Cerebellar nuclear complex (tissue), 1 donor: ENCODE results near the gene ATP4B.
A peak's percentile ranks its signal among the peaks of the same experiment; 100 is the strongest.
"Not testable (repeated sequence)": the region's sequence is repeated elsewhere in the genome, so short reads cannot be mapped to it uniquely, and the experiment has no call there.

Experiments
- DNase-seq, 2 experiments: peaks; one replicate each; lab custom pipeline; 2025; lab: John Stamatoyannopoulos, UW

The ATP4B gene

DNA sequence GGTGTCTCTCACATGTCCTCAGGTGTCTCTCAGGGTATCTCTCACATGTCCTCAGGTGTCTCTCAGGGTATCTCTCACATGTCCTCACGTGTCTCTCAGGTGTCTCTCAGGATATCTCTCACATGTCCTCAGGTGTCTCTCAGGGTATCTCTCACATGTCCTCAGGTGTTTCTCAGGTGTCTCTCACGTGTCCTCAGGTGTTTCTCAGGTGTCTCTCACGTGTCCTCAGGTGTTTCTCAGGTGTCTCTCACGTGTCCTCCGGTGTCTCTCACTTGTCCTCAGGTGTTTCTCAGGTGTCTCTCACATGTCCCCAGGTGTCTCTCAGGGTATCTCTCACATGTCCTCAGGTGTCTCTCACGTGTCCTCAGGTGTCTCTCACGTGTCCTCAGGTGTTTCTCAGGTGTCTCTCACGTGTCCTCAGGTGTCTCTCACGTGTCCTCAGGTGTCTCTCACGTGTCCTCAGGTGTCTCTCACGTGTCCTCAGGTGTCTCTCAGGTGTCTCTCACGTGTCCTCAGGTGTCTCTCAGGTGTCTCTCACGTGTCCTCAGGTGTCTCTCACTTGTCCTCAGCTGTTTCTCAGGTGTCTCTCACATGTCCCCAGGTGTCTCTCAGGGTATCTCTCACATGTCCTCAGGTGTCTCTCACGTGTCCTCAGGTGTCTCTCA lies 33.2 kb downstream of the ATP4B start:
- not testable (repeated sequence) for DNase-seq

DNA sequence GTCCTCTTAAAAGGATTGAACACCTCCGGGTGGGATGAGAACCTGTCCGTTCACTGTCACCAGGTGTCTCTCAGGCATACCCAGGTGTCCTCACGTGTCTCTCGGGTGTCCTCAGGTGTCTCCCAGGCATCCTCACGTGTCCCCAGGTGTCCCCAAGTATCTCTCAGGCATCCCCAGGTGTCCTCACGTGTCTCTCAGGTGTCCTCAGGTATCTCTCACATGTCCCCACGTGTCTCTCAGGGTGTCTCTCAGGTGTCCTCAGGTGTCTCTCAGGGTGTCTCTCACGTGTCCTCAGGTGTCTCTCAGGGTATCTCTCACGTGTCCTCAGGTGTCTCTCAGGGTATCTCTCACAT lies 33.8 kb downstream of the ATP4B start:
- DNase-seq: no peak

DNA sequence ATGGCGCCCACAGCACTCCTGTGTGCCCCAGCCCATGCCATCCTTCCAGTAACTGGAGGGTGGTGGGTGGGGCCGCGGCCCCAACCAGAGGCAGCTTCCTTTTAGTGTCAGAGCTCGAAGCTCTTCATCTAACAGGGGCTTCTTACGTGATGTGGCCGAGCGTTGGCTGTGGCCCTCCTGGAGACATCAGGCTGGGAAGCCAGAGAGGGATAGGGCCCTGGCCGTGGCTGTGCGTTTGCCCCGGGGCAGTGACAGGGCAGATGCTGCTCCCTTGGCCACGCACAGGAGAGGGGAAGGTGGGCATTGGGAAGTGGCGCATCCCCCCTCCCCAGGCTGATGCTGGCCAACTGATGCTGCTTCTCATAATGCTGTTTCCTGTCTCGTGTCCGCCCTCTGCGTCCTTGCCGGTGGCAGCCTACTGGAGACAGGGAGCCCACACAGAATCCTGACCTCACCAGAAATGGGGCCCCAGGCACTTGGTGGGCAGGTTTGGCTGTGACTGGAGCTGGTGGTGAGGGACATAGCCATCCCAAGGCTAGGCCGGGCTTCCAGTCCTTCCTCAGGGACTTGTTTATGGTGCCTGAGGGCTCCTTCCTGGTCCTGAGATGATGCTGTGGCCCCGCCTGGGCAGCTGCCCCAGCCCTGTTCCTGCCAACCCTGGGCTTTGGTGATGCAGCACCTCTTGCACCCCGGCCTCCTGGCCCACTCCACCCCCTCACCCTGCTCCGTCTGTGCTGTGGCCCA lies 34.3 kb downstream of the ATP4B start:
- DNase-seq: no peak

DNA sequence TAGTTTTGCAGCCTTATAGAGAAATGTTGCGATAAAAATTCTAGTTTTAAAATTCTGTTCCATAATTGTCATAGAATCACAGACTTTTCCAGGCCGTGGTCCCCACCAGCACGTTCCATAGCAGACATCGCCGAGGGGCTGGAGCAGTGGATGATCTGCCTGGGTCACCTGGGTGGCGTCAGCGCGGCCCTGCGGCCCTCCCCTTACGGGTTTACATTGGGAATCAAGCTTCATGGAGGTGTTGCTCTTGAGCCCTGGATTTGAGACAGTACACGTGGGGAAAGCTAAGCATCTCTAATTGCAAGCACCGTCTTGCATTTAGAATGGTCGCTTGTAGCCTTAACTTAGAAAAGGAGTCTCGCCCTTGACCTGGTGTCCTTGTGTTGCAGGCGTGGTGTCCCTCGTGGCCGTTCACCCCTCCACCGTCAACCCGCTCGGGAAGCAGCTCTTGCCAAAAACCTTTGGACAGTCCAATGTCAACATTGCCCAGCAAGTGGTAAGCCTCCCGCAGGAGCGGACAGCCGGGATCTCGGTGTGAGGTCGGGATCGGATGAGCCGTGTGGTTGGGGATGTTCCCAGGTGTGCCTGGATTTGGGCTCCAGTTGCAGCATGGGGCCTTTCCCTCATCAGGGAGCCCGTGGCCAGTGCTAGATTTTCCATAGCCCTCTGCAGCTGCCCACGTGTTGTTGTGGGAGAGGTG lies 35.1 kb downstream of the ATP4B start:
- DNase-seq: no peak

DNA sequence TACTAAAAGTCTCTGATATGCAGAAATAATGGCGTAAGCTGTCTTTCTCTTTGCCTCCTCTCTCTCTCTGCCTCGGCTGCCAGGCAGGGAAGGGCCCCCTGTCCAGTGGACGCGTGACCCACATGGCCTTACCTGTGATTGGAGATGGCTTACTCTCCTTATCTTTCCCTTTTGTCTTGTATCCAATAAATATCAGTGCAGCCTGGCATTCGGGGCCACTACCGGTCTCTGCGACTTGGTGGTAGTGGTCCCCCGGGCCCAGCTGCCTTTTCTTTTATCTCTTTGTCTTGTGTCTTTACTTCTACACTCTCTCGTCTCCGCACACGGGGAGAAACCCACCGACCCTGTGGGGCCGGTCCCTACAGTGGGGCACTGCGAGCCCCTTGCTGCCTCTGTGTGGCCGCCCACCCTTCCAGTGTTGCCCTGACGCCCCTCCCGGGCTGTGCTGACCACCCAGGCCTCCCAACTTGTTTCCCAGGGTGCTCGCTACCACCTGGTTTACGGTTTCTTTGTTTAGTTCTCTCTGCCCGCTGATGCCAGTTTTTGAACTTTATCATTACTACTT lies 35.9 kb downstream of the ATP4B start:
- DNase-seq: not testable (repeated sequence)

DNA sequence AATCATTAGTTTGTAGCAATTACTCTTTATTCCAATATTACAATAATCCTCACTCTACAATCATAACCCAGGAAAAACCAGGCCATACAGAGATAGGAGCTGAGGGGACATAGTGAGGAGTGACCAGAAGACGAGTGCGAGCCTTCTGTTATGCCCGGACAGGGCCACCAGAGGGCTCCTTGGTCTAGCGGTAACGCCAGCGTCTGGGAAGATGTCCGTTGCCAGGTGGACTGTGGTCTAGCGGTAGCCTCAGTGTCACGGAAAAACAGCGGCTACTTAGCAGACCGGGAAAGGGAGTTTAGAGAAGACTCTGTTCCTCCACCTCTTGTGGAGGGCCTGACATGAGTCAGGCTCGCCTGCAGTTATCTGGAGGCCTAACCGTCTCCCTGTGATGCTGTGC lies 36.5 kb downstream of the ATP4B start:
- DNase-seq: peak in 1 of 2 experiments; percentile 53

DNA sequence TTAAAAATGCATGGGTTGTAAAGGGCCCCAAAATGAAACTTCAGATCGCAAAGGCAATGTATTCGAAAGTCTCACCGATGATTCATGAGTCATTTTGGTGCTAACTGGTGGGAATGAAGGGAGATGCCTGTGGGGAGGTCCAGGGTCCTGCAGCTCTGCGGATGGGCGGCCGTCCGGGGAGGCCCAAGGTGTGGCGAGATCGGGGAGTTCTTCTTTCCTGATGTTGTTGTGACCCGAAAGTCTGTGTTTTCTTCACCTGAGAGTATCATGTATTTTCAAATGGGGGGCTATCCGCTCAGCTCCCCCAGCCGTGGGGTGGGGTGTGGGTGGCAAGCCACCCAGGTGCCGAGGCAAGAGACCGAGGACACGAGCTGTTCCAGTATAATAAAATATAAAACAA lies 37.0 kb downstream of the ATP4B start:
- DNase-seq: no peak

DNA sequence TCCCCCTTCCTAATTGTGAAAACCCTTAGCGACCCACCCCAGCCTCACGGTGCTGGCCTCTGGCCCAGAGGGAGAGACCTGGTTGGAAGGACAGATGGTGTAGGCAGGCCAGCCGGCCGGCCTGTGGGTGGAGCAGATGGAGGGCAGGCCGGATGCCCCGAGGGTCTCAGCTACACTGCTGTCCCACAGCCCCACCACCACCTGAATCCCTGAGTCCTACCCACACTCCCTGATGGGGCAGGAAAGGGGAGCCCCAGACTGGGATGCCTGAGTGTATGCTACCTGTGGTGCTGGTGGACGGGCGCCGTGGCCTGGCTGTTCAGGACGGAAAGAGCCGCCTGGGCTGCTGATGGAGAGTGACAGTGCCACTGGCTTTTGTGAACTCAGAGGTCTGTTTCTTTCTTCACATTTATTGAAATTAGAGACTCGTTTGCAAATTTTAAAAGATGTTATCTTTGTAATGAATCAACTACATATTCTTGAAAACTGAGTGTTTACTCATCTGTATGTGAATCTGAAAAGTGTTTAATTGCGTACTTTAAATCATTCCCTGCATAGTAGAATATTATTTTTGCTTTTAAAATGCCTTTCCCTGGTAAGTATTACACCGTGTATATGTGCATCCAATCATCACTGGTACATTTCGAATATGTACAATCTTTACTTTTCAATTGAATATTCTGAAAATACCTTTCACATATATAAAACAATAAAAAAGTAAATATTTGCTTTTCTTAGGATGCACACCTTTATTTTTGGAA lies 37.8 kb downstream of the ATP4B start:
- no peak for DNase-seq

DNA sequence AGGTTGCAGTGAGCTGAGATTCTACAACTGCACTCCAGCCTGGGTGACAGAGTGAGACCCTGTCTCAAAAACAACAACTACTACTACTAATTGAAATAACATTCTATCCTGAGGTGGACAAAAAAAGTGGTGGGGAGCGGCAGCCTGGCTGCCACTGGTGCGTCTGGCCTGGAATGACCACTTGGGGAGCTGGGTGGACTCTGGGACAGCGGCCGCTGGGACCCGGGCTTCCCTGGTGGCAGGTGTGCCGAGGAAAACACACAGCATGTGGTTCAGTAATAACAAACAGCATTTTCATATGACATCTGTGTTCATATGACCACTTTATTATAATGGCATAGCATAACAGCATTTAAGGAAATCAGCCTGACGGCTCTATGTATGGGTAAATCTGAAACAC lies 39.5 kb downstream of the ATP4B start:
- DNase-seq: no peak

DNA sequence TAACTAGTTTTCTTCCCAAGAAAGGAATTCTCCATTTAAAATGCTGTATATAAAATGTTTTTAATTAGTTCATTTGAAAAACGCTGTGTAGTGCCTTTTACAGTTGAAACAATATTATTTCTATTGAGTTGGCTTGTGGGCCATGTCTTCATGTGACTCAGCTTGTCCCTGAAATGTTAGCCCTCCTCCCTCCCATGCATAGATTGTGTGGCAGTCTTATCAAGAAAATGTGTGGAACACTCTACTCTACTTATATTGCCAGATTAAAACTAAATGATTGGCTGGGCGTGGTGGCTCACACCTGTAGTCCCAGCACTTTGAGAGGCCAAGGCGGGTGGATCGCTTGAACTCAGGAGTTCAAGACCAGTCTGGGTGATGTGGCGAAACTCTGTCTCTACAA lies 40.0 kb downstream of the ATP4B start:
- no peak for DNase-seq

DNA sequence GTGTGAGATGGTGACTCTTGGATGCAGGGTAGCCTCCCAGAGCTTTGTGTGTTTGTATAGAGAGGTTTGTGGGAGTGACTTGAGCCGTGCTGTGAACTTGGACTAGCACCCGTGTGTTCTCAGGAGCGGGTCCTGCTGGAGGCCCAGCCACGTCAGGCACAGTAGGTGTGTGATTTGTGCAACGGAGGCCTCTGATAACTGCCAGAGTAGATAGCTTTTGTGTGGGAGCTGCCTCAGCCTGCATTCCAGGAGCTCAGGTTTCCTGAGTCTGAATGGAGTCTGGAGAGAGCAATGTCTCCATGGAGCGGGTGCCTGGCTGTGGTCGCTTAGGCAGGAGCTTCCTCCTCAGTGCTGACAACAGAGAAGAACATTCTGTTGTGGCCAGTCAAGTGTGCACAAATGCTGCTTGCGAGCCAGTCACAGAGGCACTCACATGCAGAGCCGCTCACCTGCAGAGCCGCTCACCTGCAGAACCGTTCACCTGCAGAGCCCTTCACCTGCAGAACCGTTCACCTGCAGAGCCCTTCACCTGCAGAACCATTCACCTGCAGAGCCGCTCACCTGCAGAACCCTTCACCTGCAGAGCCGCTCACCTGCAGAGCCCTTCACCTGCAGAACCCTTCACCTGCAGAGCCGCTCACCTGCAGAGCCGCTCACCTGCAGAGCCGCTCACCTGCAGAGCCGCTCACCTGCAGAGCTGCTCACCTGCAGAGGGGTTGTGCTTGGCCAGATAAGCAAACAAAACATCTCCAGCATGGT lies 40.8 kb downstream of the ATP4B start:
- peak in 1 of 2 experiments; percentile 12 for DNase-seq

DNA sequence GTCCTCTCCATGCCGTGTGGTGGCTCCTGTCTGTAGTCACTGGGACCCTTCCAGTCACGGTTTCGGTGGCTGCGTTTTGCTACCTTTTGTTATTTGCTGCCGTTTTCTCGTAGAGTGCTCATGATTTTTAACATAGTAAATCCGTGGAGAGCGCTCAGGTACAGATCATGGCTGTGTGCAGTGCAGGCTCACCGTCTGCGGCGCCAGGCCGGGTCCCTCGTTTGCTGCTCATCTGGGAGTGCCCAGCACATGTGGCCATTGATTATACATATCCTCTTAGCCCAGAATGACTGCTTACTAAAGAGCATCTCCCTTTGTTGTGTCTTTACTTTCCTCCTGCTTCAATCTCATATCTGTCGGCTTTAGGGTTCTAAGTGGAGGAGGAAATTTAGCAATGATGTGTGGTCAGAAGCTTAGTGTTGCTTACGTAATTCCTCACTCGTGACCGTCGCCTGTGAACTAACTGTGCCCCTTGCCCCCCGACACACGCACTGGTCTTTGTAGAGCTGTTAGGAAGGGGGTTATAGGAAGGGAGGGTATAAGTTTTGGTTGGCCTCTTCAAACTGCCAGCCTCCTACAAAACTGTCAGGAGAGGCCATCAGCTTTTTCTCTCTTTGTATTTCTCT lies 41.6 kb downstream of the ATP4B start:
- DNase-seq: no peak

DNA sequence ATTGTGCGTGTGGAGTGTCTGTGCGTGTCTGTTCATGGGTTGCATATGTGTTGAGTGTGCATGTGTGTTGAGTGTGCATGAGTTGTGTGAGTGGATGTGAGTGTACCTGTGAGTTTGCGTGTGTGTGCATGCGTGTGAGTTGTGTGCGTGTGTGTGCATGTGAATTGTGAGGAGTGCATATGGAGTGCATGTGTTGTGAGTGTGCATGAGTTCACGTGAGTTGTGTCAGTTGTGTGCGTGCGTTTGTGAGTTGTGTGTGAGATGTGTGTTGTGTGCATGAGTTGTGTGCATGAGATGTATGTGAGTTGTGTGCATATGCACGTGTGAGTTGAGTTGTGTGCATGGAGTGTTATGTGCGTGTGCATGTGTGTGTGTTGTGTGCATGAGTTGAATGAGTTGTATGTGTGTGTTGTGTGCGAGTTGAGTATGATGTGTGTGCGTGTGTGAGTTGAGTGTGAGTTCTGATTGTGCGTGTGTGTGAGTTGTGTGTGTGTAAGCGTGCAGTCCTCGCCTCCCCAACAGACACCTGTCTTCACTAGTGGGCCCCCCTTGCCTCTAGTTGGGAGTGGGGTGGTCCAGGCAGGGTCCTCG lies 44.1 kb downstream of the ATP4B start:
- DNase-seq: no peak

DNA sequence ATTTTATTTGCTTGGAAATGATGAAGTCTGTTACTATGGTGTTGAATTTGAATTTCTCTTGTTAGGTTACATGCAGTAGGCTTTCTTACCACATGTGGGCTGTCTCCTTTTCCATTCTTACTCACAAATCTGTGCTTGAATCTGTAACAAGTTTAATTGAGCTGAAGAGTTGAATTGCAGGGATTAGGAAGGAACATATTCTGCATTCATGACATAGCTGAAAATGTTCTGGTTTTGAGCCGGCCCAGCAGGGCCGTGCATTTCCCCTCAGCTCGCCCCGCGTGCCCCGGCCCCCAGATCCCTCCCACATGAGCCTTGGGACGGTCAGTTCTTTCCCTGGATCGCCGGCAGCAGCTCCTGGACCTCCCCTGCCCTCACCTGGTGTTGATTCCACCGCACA lies 45.4 kb downstream of the ATP4B start:
- no peak for DNase-seq

DNA sequence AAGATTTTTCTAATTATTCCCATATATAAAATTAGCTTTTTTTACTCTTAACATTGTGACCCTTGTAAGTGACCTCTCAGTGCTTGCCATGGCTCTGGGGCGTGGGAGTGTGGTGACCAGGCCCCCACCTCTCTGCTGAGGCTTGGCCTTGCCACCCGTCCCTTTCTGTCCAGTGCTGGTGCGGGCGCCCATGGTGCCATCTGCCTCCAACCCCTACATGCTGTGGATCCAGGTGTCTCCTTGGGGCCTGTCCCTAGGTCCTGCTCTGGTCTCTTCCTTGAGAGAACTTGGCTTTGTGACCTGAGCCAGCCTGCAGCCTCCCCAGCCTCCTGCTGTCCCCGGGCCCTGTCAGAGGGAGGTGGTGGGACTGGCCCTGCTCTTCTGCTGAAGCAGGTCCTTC lies 46.0 kb downstream of the ATP4B start:
- DNase-seq: no peak

DNA sequence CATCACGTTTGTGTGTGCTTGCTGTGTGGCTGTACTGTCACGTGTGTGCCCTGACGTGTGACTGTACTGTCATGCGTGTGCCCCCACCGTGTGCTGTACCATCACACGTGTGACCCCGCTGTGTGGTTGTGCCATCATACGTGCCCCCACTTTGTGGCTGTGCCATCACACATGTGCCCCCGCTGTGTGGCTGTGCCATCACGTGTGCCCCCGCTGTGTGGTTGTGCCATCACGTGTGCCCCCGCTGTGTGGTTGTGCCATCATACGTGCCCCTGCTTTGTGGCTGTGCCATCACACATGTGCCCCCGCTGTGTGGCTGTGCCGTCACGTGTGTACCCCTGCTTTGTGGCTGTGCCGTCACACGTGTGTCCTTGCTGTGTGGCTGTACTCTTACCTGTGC lies 47.7 kb downstream of the ATP4B start:
- no peak for DNase-seq

DNA sequence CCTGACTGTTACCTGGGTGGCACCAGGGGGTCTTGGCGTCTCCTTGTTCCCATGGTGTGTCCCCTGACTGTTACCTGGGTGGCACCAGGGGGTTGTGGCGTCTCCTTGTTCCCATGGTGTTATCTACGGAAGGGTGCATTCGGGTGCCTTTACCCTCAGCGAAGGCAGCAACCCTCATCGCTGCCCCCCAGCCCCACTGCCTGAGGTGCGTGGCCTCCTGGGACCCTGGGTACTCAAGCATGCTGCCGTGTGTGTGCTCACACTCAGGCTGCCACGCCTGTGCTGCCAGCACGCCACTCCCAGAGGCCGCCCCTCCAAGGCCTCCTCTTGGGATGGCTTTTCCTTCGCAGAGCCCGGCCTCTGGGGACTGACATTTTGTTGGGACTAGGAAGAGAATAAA lies 48.4 kb downstream of the ATP4B start:
- no peak for DNase-seq

DNA sequence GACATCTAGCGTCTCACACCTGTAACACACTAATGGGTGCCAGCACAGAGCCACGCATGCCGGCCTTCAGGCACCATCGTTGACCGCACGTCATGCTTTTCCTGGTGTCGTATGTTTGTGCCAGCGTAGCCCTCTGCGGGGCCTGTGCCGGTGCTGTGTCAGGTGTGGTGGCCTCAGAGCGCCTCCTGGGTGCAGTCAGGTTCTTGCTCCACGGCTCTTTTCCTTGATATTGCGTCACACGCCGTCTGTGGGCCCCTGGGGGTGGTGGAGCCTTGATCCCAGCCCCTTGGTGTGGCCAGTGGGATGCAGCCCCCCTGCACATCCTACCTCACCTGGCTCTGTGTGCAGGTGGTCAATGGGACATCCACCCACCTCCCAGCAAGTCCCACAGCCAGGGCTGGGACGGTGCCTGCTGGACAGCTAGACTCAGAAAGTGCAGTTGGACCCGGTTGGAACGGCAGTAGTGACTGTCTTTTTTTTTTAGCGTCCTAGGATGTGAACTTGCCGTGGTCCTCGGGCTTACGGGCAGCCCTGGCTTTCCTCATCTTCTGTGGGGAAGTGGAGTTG lies 48.9 kb downstream of the ATP4B start:
- no peak for DNase-seq

DNA sequence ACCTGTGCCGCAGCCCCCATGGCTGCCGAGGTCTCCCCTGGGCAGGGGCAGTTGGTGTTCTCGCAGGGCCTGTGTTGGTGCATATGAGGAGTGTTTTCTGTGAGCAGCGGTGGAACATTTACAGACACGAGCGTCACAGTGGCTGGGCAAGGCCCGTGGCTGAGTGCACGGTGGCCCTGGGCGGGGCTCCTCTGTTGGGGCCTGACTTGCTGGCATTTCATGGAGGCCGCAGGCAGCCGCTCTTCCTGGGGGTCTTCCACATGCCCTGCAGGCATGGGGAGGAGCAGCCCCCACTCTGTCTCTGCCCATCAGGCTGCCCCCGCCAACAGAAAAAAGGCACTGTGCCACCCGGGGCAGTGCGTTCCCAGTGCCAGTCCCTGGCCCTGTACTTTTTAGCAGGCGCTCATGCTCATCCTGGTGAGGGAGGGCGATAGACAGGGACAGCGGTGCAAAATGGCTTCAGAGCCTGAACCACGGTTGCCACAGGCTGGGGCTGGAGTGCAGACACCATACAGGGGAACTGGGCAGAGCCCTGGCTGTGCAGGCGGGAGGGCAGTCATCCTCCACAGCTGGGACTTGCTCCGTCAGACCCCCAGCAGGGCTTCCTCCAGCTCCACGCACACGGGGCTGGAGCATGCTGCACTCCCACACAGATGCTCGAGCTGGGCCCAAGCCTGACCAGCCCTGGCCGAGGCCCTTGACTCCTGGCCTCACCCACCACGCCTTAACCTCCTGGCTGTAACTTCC lies 49.9 kb downstream of the ATP4B start:
- DNase-seq: no peak
